HCT116 (cell line): ENCODE measurements around the gene DLG5. TPM values are rescaled to one million over a fixed set of nuclear protein-coding genes. Genes with fewer than 3 reads are reported as not detected.

Experiments used
- ATAC-seq: fragments of 200-7000 bp; cut with Tn5 transposase; 2 replicates; pipeline ENCODE4 v1.9.1; 2020; ENCODE audit warnings: mild to moderate bottlenecking, moderate library complexity
- BruUV-seq: library from RNA; stranded (reverse); fragments of 400-500 nt; replicated peaks from 2 replicates; lab custom pipeline; 2021; lab: Mats Ljungman, UMichigan
- CTCF ChIA-PET: fragments of 300-600 bp; sonication (Branson Sonifier 250); formaldehyde crosslinking; loops from one replicate; lab custom pipeline; 2021; ENCODE audit warnings: antibody characterized with exemption; lab: Charles Lee
- POLR2A ChIA-PET: fragments of 300-600, 350-600 bp; sonication (Branson Sonifier 250); formaldehyde crosslinking; loops from one replicate; lab custom pipeline; 2021; ENCODE audit warnings: antibody characterized with exemption; lab: Charles Lee
- RAD21 ChIA-PET, 2 experiments: fragments of 300-600 bp; sonication (Branson Sonifier 250); formaldehyde crosslinking; loops; one replicate each; lab custom pipeline; 2023; ENCODE audit warnings: low total read pairs in 2 of 2; ENCODE audit not compliant: uncharacterized antibody in 2 of 2, unreplicated experiment in 2 of 2, low non-redundant PET in 1 of 2; lab: Charles Lee
- DNase-seq: peaks from one replicate; pipeline ENCODE4 v3.0.0-alpha.2; 2010; ENCODE audit warnings: low read depth, low spot score
- H2AFZ ChIP-seq: fragments of 200-600 bp; shearing (Covaris generic), sonication (generic); 2 replicates; pipeline ENCODE4 v1.6.1; 2017; ENCODE audit warnings: low read depth, mixed run types, mixed read lengths, antibody characterized with exemption, low read length; ENCODE audit not compliant: poor library complexity, severe bottlenecking
- H3K27ac ChIP-seq: 2 replicates; pipeline ENCODE4 v1.5.1; 2012; ENCODE audit warnings: low read depth, low read length
- H3K27me3 ChIP-seq: fragments of 200-600 bp; sonication (generic); 2 replicates; pipeline ENCODE4 v1.6.1; 2016; ENCODE audit warnings: mixed run types, low read length, mixed read lengths; ENCODE audit not compliant: insufficient read depth
- H3K36me3 ChIP-seq, 2 experiments: fragments of 200-500 bp in 1 of 2; fragments of 200-600 bp in 1 of 2; sonication (Bioruptor generic) in 1 of 2; sonication (generic) in 1 of 2; 2 replicates each; pipeline versions ENCODE4 v1.5.1 to v1.6.1; 2014 to 2016; ENCODE audit warnings: low read length in 2 of 2, inconsistent platforms in 1 of 2, mixed read lengths in 1 of 2, mixed run types in 1 of 2; ENCODE audit not compliant: insufficient read depth in 2 of 2, control insufficient read depth in 1 of 2
- H3K4me1 ChIP-seq, 2 experiments: fragments of 200-600 bp in 1 of 2; sonication (generic) in 1 of 2; 2 replicates each; pipeline versions ENCODE4 v1.5.1 to v1.6.1; 2012 to 2017; ENCODE audit warnings: low read length in 2 of 2, inconsistent platforms in 1 of 2, mild to moderate bottlenecking in 1 of 2, mixed read lengths in 1 of 2, mixed run types in 1 of 2, moderate library complexity in 1 of 2; ENCODE audit not compliant: insufficient read depth in 2 of 2, control insufficient read depth in 1 of 2
- H3K4me2 ChIP-seq: fragments of 200-600 bp; sonication (generic); 2 replicates; pipeline ENCODE4 v1.6.1; 2017; ENCODE audit warnings: mixed run types, low read length, mixed read lengths
- H3K4me3 ChIP-seq, 2 experiments: fragments of 200-600 bp in 1 of 2; sonication (generic) in 1 of 2; replicated peaks in 1 of 2; 2 replicates each; pipeline ENCODE4 v1.5.1; 2011 to 2016; ENCODE audit warnings: low read length in 2 of 2, control low read depth in 1 of 2, low read depth in 1 of 2, mild to moderate bottlenecking in 1 of 2, mixed read lengths in 1 of 2, mixed run types in 1 of 2
- H3K79me2 ChIP-seq: fragments of 200-600 bp; sonication (generic); 2 replicates; pipeline ENCODE4 v1.6.1; 2017; ENCODE audit warnings: mild to moderate bottlenecking, mixed run types, low read length, moderate library complexity, mixed read lengths; ENCODE audit not compliant: insufficient read depth
- H3K9ac ChIP-seq: fragments of 200-600 bp; sonication (generic); 2 replicates; pipeline ENCODE4 v1.6.1; 2016; ENCODE audit warnings: low read length, mixed read lengths
- H3K9me2 ChIP-seq: fragments of 200-600 bp; sonication (generic), shearing (Covaris generic); 2 replicates; pipeline ENCODE4 v1.6.1; 2017; ENCODE audit warnings: mixed run types, mild to moderate bottlenecking, moderate library complexity; ENCODE audit not compliant: insufficient read depth
- H3K9me3 ChIP-seq, 2 experiments: fragments of 200-500 bp in 1 of 2; fragments of 200-600 bp in 1 of 2; sonication (Bioruptor generic) in 1 of 2; sonication (generic) in 1 of 2; 2 replicates each; pipeline ENCODE4 v1.6.1; 2014 to 2017; ENCODE audit warnings: low read length in 2 of 2, mixed read lengths in 2 of 2, inconsistent platforms in 1 of 2, low read depth in 1 of 2, mild to moderate bottlenecking in 1 of 2, mixed run types in 1 of 2, moderate library complexity in 1 of 2; ENCODE audit not compliant: control insufficient read depth in 1 of 2, insufficient read depth in 1 of 2
- H4K20me1 ChIP-seq: fragments of 200-600 bp; sonication (generic), shearing (Covaris generic); 2 replicates; pipeline ENCODE4 v1.6.1; 2017; ENCODE audit warnings: mixed run types, mild to moderate bottlenecking, moderate library complexity; ENCODE audit not compliant: insufficient read depth
- POLR2AphosphoS5 ChIP-seq: IDR thresholded peaks from 2 replicates; pipeline ENCODE4 v1.6.1; 2011; ENCODE audit warnings: mild to moderate bottlenecking, low read depth, low read length, moderate library complexity
- TCF7L2 ChIP-seq: IDR thresholded peaks from 2 replicates; pipeline ENCODE4 v1.7.0; 2011; ENCODE audit warnings: borderline replicate concordance, inconsistent platforms; ENCODE audit not compliant: insufficient read depth, insufficient read length; ENCODE audit errors: extremely low read depth
- intact Hi-C: fragments of 100-400 bp; cut with micrococcal nuclease; formaldehyde crosslinking; loops from 2 replicates; pipeline ENCODE4 v1.10.0; 2022
- total RNA-seq: library from RNA; stranded (reverse); gene quantifications from one replicate; pipeline ENCODE4 v1.2.1, GENCODE V29; 2021; ENCODE audit not compliant: unreplicated experiment
- TF ChIP-seq, protein P1 (sequence below): IDR thresholded peaks from 2 replicates; pipeline ENCODE4 v1.6.1; 2012; ENCODE audit warnings: low read depth
- TF ChIP-seq, protein P2 (sequence below), 3 experiments: fragments of 200-600 bp in 1 of 3; sonication (generic) in 1 of 3; IDR thresholded peaks in 2 of 3; conservative IDR thresholded peaks in 1 of 3; 2 replicates each; pipeline ENCODE4 v1.5.1; 2012 to 2017; ENCODE audit warnings: low read depth in 2 of 3, low read length in 2 of 3, antibody characterized with exemption in 1 of 3, borderline replicate concordance in 1 of 3, control low read depth in 1 of 3, mild to moderate bottlenecking in 1 of 3, mixed read lengths in 1 of 3, mixed run types in 1 of 3, moderate library complexity in 1 of 3; ENCODE audit not compliant: insufficient read depth in 1 of 3

Gene DLG5
- total RNA-seq, 1 experiment from 2014 or later, result 44.8 TPM

DNA sequence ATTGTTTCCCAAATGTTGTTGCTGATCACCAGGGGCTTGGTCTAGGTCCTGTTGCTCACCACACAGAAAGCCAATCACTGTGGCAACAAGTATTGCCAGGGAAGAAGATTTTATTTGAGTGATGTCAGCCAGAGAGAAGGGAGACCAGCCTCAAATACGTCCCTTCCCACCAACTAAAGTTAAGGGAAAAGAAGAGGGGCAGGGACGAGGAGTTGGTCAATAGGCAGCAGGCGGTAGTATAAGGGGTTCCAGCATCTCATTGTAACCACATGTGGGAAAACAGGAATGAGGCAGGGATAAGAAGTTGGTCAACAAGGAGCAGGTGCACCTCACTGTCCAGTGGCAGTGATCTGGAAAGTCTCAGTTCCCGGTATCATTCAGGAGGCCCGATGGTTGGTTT lies 150.1 kb downstream of the DLG5 start:
- no peak overlapping the region for H3K4me2 ChIP-seq
- no peaks in the 10 kb centered on the region for H3K36me3 ChIP-seq
- H3K4me3 ChIP-seq, result no peak overlapping the region
- TF ChIP-seq, protein P1, sequence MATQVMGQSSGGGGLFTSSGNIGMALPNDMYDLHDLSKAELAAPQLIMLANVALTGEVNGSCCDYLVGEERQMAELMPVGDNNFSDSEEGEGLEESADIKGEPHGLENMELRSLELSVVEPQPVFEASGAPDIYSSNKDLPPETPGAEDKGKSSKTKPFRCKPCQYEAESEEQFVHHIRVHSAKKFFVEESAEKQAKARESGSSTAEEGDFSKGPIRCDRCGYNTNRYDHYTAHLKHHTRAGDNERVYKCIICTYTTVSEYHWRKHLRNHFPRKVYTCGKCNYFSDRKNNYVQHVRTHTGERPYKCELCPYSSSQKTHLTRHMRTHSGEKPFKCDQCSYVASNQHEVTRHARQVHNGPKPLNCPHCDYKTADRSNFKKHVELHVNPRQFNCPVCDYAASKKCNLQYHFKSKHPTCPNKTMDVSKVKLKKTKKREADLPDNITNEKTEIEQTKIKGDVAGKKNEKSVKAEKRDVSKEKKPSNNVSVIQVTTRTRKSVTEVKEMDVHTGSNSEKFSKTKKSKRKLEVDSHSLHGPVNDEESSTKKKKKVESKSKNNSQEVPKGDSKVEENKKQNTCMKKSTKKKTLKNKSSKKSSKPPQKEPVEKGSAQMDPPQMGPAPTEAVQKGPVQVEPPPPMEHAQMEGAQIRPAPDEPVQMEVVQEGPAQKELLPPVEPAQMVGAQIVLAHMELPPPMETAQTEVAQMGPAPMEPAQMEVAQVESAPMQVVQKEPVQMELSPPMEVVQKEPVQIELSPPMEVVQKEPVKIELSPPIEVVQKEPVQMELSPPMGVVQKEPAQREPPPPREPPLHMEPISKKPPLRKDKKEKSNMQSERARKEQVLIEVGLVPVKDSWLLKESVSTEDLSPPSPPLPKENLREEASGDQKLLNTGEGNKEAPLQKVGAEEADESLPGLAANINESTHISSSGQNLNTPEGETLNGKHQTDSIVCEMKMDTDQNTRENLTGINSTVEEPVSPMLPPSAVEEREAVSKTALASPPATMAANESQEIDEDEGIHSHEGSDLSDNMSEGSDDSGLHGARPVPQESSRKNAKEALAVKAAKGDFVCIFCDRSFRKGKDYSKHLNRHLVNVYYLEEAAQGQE, result no peak
- TF ChIP-seq, protein P2, sequence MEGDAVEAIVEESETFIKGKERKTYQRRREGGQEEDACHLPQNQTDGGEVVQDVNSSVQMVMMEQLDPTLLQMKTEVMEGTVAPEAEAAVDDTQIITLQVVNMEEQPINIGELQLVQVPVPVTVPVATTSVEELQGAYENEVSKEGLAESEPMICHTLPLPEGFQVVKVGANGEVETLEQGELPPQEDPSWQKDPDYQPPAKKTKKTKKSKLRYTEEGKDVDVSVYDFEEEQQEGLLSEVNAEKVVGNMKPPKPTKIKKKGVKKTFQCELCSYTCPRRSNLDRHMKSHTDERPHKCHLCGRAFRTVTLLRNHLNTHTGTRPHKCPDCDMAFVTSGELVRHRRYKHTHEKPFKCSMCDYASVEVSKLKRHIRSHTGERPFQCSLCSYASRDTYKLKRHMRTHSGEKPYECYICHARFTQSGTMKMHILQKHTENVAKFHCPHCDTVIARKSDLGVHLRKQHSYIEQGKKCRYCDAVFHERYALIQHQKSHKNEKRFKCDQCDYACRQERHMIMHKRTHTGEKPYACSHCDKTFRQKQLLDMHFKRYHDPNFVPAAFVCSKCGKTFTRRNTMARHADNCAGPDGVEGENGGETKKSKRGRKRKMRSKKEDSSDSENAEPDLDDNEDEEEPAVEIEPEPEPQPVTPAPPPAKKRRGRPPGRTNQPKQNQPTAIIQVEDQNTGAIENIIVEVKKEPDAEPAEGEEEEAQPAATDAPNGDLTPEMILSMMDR (IDR thresholded peaks at IDR 0.05 in 2 of 3, conservative IDR thresholded peaks at IDR 0.05 in 1 of 3; ENCODE audit: borderline replicate concordance in 1 of 3, insufficient read depth in 1 of 3, low read depth in 2 of 3, low read length in 2 of 3), result no peak
- TF ChIP-seq TCF7L2 (no peak), POLR2AphosphoS5 (no peak)
- ChIA-PET POLR2A (no interaction called here), CTCF (no interaction called here), RAD21 (no interaction called here)
- no peak overlapping the region for H3K27ac ChIP-seq
- intact Hi-C loops, result no loop called here
- H2AFZ ChIP-seq, result no peak overlapping the region
- DNase-seq (no peak), ATAC-seq (no peak)
- H3K9me3 ChIP-seq, result peaks cover 0 to 12% of the 10 kb centered on the region in 2 experiments; a peak in 1 of 4 replicates
- H3K27me3 ChIP-seq, result no peaks in the 10 kb centered on the region
- H3K4me1 ChIP-seq, result no peaks in the 10 kb centered on the region
- H4K20me1 ChIP-seq, result no peaks in the 10 kb centered on the region
- no peaks in the 10 kb centered on the region for H3K79me2 ChIP-seq
- H3K9me2 ChIP-seq, result no peaks in the 10 kb centered on the region
- H3K9ac ChIP-seq, result no peak overlapping the region
- BruUV-seq, result no TSS peak
